Stimulated activated CD4-positive, alpha-beta T cell treated with anti-CD3 and anti-CD28 coated beads, TNF-alpha, amount 100 ng/mL, for 1 hour (primary cell): ENCODE data around the gene PNMA8C.
"Not testable (repeated sequence)": the region's sequence is repeated elsewhere in the genome, so short reads cannot be mapped to it uniquely, and the experiment has no call there.

Experiments
- DNase-seq, 3 donors: peaks; one replicate each; pipeline ENCODE4 v3.0.0-alpha.2; 2020; ENCODE audit warnings: low read depth in 3 of 3, low spot score in 1 of 3

PNMA8C gene

GRCh38 chr19:46411925-46412649 lies 16.6 kb downstream of the PNMA8C start:
- no peak for DNase-seq

GRCh38 chr19:46411088-46411924 lies 17.4 kb downstream of the PNMA8C start:
- DNase-seq = no peak

- DNase-seq = no peak
Measured at GRCh38 chr19:46410205-46411087, 18.3 kb downstream of the PNMA8C start.

- no peak for DNase-seq
Measured at GRCh38 chr19:46409191-46409590, 19.5 kb downstream of the PNMA8C start.

- DNase-seq = no peak
Measured at GRCh38 chr19:46408664-46409039, 20.1 kb downstream of the PNMA8C start.

GRCh38 chr19:46407856-46408663 lies 20.7 kb downstream of the PNMA8C start:
- no peak for DNase-seq

- no peak for DNase-seq
Measured at GRCh38 chr19:46406976-46407375, 21.8 kb downstream of the PNMA8C start.

GRCh38 chr19:46404753-46405468 lies 23.8 kb downstream of the PNMA8C start:
- no peak for DNase-seq

GRCh38 chr19:46404055-46404752 lies 24.5 kb downstream of the PNMA8C start:
- DNase-seq = no peak

GRCh38 chr19:46402725-46403124 lies 26.0 kb downstream of the PNMA8C start:
- no peak for DNase-seq

- not testable (repeated sequence) for DNase-seq
Measured at GRCh38 chr19:46397801-46398479, 30.8 kb downstream of the PNMA8C start.

GRCh38 chr19:46394402-46394797 lies 34.3 kb downstream of the PNMA8C start:
- no peak for DNase-seq

- no peak for DNase-seq
Measured at GRCh38 chr19:46393456-46394401, 35.0 kb downstream of the PNMA8C start.

GRCh38 chr19:46392837-46393236 lies 35.9 kb downstream of the PNMA8C start:
- no peak for DNase-seq

GRCh38 chr19:46392252-46392801 lies 36.4 kb downstream of the PNMA8C start:
- DNase-seq = no peak

GRCh38 chr19:46391296-46392251 lies 37.2 kb downstream of the PNMA8C start:
- no peak for DNase-seq
